ENCODE results near the gene MRPL58.

- TF ChIP-seq CTCF (IDR thresholded peaks at IDR 0.05) (no peak), POLR2A (IDR thresholded peaks at IDR 0.05) (no peak)
These were observed 8.5 kb upstream of the MRPL58 start for GRCh38 chr17:75003957-75004355.
